ENCODE data around the gene IQCH. TPM values are rescaled to one million over a fixed set of nuclear protein-coding genes. Genes with fewer than 3 reads are reported as not detected.

IQCH gene
- total RNA-seq, 2 experiments from 2014 or later, result 1.2 to 1.7 TPM

DNA sequence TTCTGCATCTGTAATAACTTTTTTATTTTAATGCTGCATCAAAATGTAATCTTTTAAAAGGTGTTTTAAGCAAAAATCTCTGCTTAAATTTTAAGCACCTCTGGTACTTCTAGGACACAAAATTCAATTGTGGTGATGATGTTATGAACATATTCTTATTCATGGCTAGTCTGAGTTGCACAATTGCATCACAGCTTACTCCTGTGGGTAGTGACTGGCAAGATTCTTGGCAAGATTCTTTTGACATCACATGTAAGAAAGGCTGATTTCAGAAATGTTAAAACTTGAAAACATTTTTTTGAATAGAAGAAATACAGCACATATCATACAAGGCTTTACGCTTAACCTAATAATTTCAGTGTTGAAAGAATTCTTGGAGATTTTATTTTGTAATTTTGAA lies 35.7 kb downstream of the IQCH start:
- no peak for ATAC-seq
- no peaks in the 10 kb centered on the region for H3K27me3 Mint-ChIP-seq
- CTCF ChIA-PET, result interaction anchor here (2.9 kb wide), 1 partner anchor 14 kb away, joined by 11 read pairs; no protein-coding TSS in a partner anchor

DNA sequence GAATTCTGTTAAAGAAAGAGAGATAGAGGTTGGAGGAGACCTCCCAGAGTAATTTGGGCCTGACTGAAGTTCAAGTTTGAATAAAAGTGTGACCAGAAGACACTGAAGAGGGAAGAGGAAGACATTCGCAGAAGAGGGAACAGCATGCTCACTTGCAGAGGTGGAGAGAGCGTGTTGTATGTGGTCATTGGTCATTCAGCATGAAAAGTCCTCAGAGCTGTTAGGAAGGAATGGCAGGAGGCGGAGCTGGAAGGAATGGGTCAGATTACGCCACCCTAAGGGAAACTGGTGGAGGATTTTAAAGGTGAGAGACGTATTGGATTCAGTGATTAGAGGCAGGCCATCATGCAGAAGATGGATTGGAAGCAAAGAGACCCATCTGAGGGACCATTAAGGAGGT lies 41.6 kb downstream of the IQCH start:
- ChIA-PET CTCF (interaction anchor here (0.6 kb wide), 1 partner anchor 70 kb away, joined by 3 read pairs; no protein-coding TSS in a partner anchor), POLR2A (no interaction called here)
- Mint-ChIP-seq H3K4me1 (ENCODE audit: low read depth) (no peaks in the 10 kb centered on the region), H3K36me3 (ENCODE audit: low read depth) (no peaks in the 10 kb centered on the region), H3K4me3 (no peak overlapping the region), H3K27ac (no peak overlapping the region), H3K9me3 (no peaks in the 10 kb centered on the region), H3K27me3 (peaks cover 3% of the 10 kb centered on the region)
- ATAC-seq, result no peak
- TF ChIP-seq, protein P1, sequence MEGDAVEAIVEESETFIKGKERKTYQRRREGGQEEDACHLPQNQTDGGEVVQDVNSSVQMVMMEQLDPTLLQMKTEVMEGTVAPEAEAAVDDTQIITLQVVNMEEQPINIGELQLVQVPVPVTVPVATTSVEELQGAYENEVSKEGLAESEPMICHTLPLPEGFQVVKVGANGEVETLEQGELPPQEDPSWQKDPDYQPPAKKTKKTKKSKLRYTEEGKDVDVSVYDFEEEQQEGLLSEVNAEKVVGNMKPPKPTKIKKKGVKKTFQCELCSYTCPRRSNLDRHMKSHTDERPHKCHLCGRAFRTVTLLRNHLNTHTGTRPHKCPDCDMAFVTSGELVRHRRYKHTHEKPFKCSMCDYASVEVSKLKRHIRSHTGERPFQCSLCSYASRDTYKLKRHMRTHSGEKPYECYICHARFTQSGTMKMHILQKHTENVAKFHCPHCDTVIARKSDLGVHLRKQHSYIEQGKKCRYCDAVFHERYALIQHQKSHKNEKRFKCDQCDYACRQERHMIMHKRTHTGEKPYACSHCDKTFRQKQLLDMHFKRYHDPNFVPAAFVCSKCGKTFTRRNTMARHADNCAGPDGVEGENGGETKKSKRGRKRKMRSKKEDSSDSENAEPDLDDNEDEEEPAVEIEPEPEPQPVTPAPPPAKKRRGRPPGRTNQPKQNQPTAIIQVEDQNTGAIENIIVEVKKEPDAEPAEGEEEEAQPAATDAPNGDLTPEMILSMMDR (IDR thresholded peaks at IDR 0.05), result no peak
- intact Hi-C loops (cut with micrococcal nuclease), result no loop called here
- DNase-seq, result no peak

More for the DNA sequence above, 35.7 kb downstream of the IQCH start:
- H3K27ac Mint-ChIP-seq, result no peak overlapping the region
- no peaks in the 10 kb centered on the region for H3K36me3 Mint-ChIP-seq (ENCODE audit: low read depth)
- POLR2A ChIA-PET, result no interaction called here
- no peak overlapping the region for H3K4me3 Mint-ChIP-seq
- H3K4me1 Mint-ChIP-seq (ENCODE audit: low read depth), result no peaks in the 10 kb centered on the region
- H3K9me3 Mint-ChIP-seq, result peaks cover 3% of the 10 kb centered on the region
- intact Hi-C loops (cut with micrococcal nuclease), result no loop called here
- TF ChIP-seq, protein P1 (IDR thresholded peaks at IDR 0.05), result no peak
- no peak for DNase-seq

DNA sequence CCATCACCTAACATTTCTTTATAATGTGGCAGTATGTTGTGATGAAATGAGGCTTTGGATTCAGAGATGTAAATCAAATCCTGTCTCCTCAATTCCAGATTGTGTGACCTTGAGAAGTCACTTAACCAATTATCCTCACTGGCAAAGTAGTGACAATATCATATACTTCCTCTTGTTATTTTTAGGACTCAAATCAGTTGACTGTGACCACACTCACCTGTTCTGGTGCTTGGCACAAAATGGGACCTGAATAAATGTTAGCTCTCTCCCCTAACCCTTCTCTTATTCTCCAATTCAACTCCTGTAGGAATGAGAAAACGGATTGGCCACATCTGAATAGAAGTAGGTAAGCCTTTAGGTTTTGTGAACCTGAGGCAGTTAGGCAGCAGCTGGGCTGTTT lies 42.1 kb downstream of the IQCH start:
- POLR2A ChIA-PET, result no interaction called here
- Mint-ChIP-seq H3K27me3 (peaks cover 3% of the 10 kb centered on the region), H3K4me3 (no peak overlapping the region), H3K36me3 (ENCODE audit: low read depth) (no peaks in the 10 kb centered on the region), H3K27ac (no peak overlapping the region), H3K4me1 (ENCODE audit: low read depth) (no peaks in the 10 kb centered on the region), H3K9me3 (no peaks in the 10 kb centered on the region)
- TF ChIP-seq, protein P1 (IDR thresholded peaks at IDR 0.05), result no peak
- intact Hi-C loops (cut with micrococcal nuclease), result no loop called here
- CTCF ChIA-PET, result interaction anchor here (0.6 kb wide), 1 partner anchor 71 kb away, joined by 3 read pairs; no protein-coding TSS in a partner anchor
- ATAC-seq, result no peak
- no peak for DNase-seq

DNA sequence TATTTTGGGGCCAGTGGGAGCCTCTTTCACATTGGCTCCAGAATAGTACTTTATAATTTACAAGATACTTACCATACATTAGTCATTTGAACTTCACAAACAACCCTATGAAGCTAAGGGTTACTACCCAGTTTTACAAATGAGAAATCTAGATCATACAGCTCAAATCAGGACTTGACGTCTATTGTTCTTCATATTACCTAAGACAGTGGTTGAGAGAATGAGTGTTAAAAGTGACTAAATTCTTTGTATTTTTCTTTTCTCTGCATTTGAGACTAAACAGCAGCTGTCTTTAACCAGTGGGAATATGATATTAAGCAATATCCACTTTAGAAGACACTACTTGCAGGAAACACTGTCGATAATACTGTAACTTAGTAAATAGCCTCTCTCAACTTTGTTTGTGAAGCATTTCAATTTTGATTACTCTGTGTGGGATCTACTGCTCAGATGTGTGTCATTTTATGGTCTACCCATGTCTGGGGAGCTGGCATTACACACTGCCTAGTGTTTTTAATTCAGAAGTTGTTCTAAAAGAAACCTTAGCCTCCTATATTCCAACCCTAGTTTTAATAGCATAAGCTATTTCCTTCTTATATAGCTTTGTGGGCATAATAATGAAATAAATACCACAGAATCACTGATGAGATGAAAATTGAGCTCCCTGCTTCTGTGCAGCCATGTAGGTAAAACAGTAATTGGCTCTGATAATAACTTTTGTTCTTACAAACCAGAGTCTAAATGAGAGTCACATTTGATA lies 45.9 kb downstream of the IQCH start:
- peaks cover under 1% of the 10 kb centered on the region for H3K4me1 Mint-ChIP-seq (ENCODE audit: low read depth)
- no peak overlapping the region for H3K27ac Mint-ChIP-seq
- H3K4me3 Mint-ChIP-seq, result no peak overlapping the region
- H3K9me3 Mint-ChIP-seq, result no peaks in the 10 kb centered on the region
- TF ChIP-seq, protein P1 (IDR thresholded peaks at IDR 0.05), result no peak
- intact Hi-C loops (cut with micrococcal nuclease), result loop anchor here (5.0 to 10.0 kb wide), 2 partner anchors 216 to 358 kb away; no protein-coding TSS in a partner anchor
- no peaks in the 10 kb centered on the region for H3K36me3 Mint-ChIP-seq (ENCODE audit: low read depth)
- ATAC-seq (peak; percentile 17), DNase-seq (no peak)
- ChIA-PET POLR2A (interaction anchor here (0.6 kb wide), 1 partner anchor 179 kb away, joined by 3 read pairs; no protein-coding TSS in a partner anchor), CTCF (interaction anchor here (1.1 to 3.2 kb wide), 3 partner anchors 20 to 396 kb away, joined by 3 to 13 read pairs (median 4); no protein-coding TSS in a partner anchor)
- H3K27me3 Mint-ChIP-seq, result peaks cover 3% of the 10 kb centered on the region
